ENCODE data around the gene MYH14. TPM values are rescaled to one million over a fixed set of nuclear protein-coding genes. Genes with fewer than 3 reads are reported as not detected.
"Not testable (repeated sequence)": the region's sequence is repeated elsewhere in the genome, so short reads cannot be mapped to it uniquely, and the experiment has no call there.

MYH14 gene
- total and polyA plus RNA-seq, 7 donors: 55.4 to 298 (median 164) TPM

DNA sequence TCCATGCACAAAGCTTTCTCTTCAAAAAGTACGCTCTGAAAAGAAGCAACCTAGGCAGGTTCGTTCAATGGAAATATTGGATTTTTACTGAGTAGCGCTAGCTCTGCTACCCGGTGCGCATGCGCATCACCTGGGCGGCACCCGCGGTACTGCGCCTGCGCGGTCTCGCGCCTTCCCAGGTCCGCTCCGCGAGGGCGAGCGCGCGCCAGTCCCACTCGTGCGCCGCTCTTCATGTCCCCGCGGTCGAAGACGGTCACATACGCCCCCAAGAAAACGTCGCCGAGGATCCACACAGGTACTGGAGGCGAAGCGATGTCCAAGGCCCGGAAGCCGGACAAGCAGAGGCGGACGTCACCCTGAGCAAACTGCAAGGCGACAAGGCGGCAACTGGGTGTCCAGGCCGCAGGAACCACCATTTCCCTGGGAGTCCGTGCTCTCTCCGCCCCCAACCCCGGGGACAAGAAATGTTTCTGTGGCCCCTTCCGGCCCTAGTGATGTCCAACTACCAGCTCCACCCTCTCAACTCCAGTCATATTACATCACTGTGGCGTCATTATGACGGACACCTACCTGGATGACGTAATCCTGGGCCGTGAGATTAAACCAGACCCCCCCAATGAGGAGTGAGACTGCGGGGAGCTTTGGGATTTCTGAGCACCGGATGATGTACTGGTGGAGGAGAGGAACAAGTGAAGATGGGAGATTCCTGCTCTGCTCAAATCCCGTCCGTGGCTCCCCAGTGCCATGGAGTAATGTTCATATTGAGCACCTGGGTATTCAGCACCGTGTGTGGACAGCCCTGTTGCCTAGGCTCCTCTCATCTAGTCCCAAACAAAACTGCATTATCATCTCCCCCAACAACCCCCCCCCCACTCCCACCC lies 130.6 kb downstream of the MYH14 start:
- ATAC-seq (peak; percentile 34 to 65 (median 45)), DNase-seq (peak; percentile 72 to 90)
- H3K9me3 ChIP-seq: no peaks in the 10 kb centered on the region
- TF ChIP-seq, protein P1, sequence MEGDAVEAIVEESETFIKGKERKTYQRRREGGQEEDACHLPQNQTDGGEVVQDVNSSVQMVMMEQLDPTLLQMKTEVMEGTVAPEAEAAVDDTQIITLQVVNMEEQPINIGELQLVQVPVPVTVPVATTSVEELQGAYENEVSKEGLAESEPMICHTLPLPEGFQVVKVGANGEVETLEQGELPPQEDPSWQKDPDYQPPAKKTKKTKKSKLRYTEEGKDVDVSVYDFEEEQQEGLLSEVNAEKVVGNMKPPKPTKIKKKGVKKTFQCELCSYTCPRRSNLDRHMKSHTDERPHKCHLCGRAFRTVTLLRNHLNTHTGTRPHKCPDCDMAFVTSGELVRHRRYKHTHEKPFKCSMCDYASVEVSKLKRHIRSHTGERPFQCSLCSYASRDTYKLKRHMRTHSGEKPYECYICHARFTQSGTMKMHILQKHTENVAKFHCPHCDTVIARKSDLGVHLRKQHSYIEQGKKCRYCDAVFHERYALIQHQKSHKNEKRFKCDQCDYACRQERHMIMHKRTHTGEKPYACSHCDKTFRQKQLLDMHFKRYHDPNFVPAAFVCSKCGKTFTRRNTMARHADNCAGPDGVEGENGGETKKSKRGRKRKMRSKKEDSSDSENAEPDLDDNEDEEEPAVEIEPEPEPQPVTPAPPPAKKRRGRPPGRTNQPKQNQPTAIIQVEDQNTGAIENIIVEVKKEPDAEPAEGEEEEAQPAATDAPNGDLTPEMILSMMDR (IDR thresholded peaks at IDR 0.05): no peak
- H3K4me3 ChIP-seq: peak overlapping the region; percentile 68
- peaks cover 0 to 12% (median 2%) of the 10 kb centered on the region in 3 donors for H3K27me3 ChIP-seq (ENCODE audit: insufficient read depth in 3 of 3, low read length in 2 of 3)
- peak overlapping the region; percentile 81 for H3K27ac ChIP-seq
- intact Hi-C loops (cut with DNase I): no loop called here
- no peaks in the 10 kb centered on the region for H3K36me3 ChIP-seq (ENCODE audit: insufficient read depth in 1 of 2, low read depth in 1 of 2)
- 10% methylated on average over 53 to 54 of the region's 54 CpGs for WGBS, 3 donors
- H3K4me1 ChIP-seq: peaks cover 3% of the 10 kb centered on the region

DNA sequence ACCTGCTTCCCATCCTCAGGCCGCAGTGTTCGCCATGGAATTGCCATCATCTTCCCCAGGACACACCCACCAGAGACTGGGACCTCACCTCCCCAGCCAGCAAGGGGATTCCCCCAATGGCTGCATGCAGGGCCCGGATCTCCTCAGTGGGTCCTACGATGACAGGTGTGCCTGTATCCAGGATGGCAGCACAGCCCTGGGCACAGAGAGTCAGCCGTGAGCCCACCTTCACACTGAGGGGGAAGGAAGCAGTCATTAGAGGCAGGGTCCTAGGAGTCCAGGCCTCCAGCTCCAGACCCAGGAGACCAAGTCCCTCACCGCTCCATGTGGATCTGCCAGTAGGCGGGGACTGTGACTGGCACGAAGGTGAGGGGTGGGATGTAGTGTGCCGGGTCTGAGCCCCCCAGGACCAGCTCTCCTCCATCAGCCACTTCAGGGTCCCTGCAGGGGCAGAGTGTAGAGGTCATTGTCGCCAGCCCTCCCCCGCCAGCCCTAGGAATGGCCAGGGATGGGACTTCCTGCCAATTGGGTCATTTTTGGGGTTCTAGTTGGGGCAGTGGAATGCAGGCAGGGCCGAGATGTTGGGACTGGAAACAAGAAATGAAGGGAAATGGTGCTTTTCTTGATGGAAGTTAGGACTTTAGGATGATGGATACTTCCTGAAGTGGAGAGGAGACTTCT lies 131.5 kb downstream of the MYH14 start:
- Histone ChIP-seq H3K4me1 (peaks cover 3% of the 10 kb centered on the region), H3K27ac (no peak overlapping the region), H3K36me3 (ENCODE audit: insufficient read depth in 1 of 2, low read depth in 1 of 2) (no peaks in the 10 kb centered on the region), H3K4me3 (no peak overlapping the region), H3K9me3 (no peaks in the 10 kb centered on the region), H3K27me3 (ENCODE audit: insufficient read depth in 3 of 3, low read length in 2 of 3) (peaks cover 0 to 12% (median 2%) of the 10 kb centered on the region in 3 donors)
- intact Hi-C loops (cut with DNase I): no loop called here
- TF ChIP-seq, protein P1 (IDR thresholded peaks at IDR 0.05): no peak
- no peak for ATAC-seq
- 89 to 94% (median 89%) methylated on average over 12 of the region's 12 CpGs for WGBS, 3 donors
- peak in 1 of 2 donors; percentile 48 for DNase-seq

DNA sequence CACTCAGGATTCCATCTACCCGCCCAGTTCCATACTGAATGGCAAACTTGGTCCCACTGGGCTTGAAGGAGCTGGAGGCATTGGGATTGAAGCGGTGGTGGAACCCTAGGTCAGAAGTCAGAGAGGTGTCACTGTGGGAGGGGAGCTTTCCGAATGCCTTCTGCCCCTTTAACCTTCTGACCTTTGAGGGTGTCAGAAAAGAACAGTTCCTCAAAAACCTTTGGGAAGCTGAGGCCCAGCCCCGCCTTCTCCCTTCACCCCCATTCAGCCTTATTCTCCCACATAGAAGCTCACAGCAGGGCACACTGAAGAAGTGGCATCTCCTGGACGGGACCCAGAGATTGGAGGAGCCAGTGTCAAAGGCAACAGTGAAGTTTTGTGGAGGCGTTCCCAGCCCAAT lies 133.6 kb downstream of the MYH14 start:
- H3K36me3 ChIP-seq (ENCODE audit: insufficient read depth in 1 of 2, low read depth in 1 of 2); H3K4me3 ChIP-seq; H3K27me3 ChIP-seq (ENCODE audit: insufficient read depth in 3 of 3, low read length in 2 of 3); H3K27ac ChIP-seq; H3K4me1 ChIP-seq; H3K9me3 ChIP-seq; DNase-seq; ATAC-seq; intact Hi-C loops (cut with DNase I): not testable (repeated sequence)
- WGBS, 3 donors: 80 to 87% (median 83%) methylated on average over 5 to 6 of the region's 6 CpGs

DNA sequence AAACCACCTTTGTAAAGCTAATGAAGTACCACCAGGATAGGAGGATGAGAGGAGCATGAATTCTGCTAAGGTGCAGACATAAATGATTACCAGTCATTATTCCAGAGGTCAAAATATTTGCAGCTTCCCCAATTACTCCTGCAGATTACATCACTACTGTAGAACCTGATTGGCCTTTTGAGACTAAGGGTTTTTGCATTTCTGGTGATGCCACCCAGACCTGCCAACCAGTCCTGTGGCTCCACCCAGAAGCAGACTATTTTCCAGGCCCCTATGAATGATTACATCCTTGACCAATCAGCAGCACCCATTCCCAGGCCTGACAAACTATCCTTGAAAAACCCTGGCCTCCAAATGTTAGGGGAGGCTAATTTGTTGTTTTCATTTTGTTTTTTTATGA lies 136.9 kb downstream of the MYH14 start:
- ATAC-seq (no peak), DNase-seq (no peak)
- Histone ChIP-seq H3K4me1 (no peaks in the 10 kb centered on the region), H3K27me3 (ENCODE audit: insufficient read depth in 3 of 3, low read length in 2 of 3) (no peaks in the 10 kb centered on the region), H3K36me3 (ENCODE audit: insufficient read depth in 1 of 2, low read depth in 1 of 2) (no peaks in the 10 kb centered on the region), H3K4me3 (no peak overlapping the region), H3K27ac (no peak overlapping the region), H3K9me3 (peaks cover 5% of the 10 kb centered on the region)
- intact Hi-C loops (cut with DNase I): no loop called here
- TF ChIP-seq, protein P1 (IDR thresholded peaks at IDR 0.05): no peak

DNA sequence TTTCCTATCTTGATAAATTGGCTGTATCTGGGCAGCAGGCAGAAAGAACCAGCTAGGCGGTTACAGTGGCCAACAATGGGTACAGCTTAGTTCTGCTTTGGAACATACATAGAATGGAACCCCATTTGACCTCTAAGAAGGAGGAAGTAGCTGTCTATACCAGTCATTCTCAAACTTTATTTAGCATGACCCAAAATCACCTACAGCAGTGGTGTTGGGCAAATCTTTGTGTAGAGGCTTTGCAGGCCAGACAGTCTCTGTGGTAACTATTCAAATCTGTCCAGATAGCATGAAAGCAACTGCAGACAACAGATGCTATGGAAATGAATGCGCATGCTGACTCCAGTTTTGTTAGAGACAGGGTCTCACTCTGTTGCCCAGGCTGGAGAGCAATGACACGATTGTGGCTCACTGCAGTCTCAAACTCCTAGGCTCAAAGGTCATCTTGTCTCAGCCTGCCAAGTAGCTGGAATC lies 137.7 kb downstream of the MYH14 start:
- no peak for DNase-seq
- TF ChIP-seq, protein P1 (IDR thresholded peaks at IDR 0.05): no peak

More for the DNA sequence above, 137.7 kb downstream of the MYH14 start:
- Histone ChIP-seq H3K27ac (no peak overlapping the region), H3K9me3 (peaks cover 5% of the 10 kb centered on the region), H3K36me3 (ENCODE audit: insufficient read depth in 1 of 2, low read depth in 1 of 2) (no peaks in the 10 kb centered on the region), H3K4me3 (no peak overlapping the region), H3K27me3 (ENCODE audit: insufficient read depth in 3 of 3, low read length in 2 of 3) (no peaks in the 10 kb centered on the region), H3K4me1 (no peaks in the 10 kb centered on the region)
- no peak for ATAC-seq
- 87 to 92% (median 91%) methylated on average over 3 of the region's 3 CpGs for WGBS, 3 donors
- intact Hi-C loops (cut with DNase I): no loop called here
